Naive B cell (primary cell): ENCODE measurements around the gene CCL22. TPM values are rescaled to one million over a fixed set of nuclear protein-coding genes. Genes with fewer than 3 reads are reported as not detected.

ENCODE experiments used
- ATAC-seq, 2 donors: fragments of 150-1000 bp; cut with Tn5 transposase; 2 replicates each; pipeline ENCODE4 v1.10.0; 2021; ENCODE audit warnings: low read depth in 2 of 2, mild to moderate bottlenecking in 2 of 2, moderate library complexity in 2 of 2
- DNase-seq: peaks from one replicate; pipeline ENCODE4 v3.0.0; 2022
- H3K27ac Mint-ChIP-seq, 6 donors: one replicate each; pipeline ENCODE4 v1.8.0; 2020 to 2022; ENCODE audit warnings: mild to moderate bottlenecking in 6 of 6, mixed read lengths in 6 of 6, moderate library complexity in 5 of 6, inconsistent platforms in 2 of 6
- H3K27me3 Mint-ChIP-seq, 3 donors: one replicate each; pipeline ENCODE4 v1.8.0; 2021 to 2022; ENCODE audit warnings: mixed read lengths in 3 of 3, mild to moderate bottlenecking in 1 of 3
- H3K36me3 Mint-ChIP-seq, 2 donors: one replicate each; pipeline ENCODE4 v1.8.0; 2020 to 2022; ENCODE audit warnings: mixed read lengths in 2 of 2, inconsistent platforms in 1 of 2, mild to moderate bottlenecking in 1 of 2
- H3K4me1 Mint-ChIP-seq, 3 donors: one replicate each; pipeline ENCODE4 v1.8.0; 2020 to 2022; ENCODE audit warnings: mixed read lengths in 3 of 3, inconsistent platforms in 1 of 3, mild to moderate bottlenecking in 1 of 3, moderate library complexity in 1 of 3
- H3K4me3 Mint-ChIP-seq, 8 donors: one replicate each; pipeline ENCODE4 v1.8.0; 2020 to 2022; ENCODE audit warnings: mild to moderate bottlenecking in 8 of 8, mixed read lengths in 8 of 8, moderate library complexity in 8 of 8, inconsistent platforms in 2 of 8
- H3K9me3 Mint-ChIP-seq, 7 donors: one replicate each; pipeline ENCODE4 v1.8.0; 2020 to 2022; ENCODE audit warnings: mixed read lengths in 7 of 7, mild to moderate bottlenecking in 5 of 7, inconsistent platforms in 2 of 7, moderate library complexity in 1 of 7
- polyA plus RNA-seq, 6 donors: library from polyadenylated mRNA; unstranded; fragments of 300-500 nt; fragmentation: Illumina TruSeq; gene quantifications; one replicate each; pipeline ENCODE4 v1.2.3, GENCODE V29; 2021; ENCODE audit warnings: low read depth in 6 of 6

Gene CCL22
- polyA plus RNA-seq, 6 donors from 2014 or later, result not detected

DNA sequence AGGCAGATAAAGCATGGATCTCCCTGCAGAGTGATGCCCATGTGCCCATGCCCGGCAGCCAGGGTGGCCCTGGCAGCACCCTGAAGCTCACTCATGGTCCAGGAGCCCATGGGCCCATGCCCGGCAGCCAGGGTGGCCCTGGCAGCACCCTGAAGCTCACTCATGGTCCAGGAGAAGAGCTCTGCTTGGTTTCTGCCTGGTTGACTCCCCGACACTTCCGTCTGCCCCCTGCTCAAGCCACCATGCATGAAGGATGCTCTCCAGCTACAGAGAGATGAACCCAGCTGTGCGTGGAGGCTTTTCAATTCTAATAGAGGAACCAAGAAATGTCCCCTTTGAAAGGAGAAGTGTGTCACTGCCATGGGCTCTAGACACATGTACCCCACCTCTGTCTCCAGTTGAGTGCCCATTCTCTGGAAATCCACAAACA lies 54.7 kb downstream of the CCL22 start:
- H3K36me3 Mint-ChIP-seq, result no peaks in the 10 kb centered on the region
- H3K27me3 Mint-ChIP-seq, result peaks cover 7 to 19% (median 8%) of the 10 kb centered on the region in 3 donors
- peaks cover 0 to 1% (median 0%) of the 10 kb centered on the region in 7 donors for H3K9me3 Mint-ChIP-seq
- H3K4me3 Mint-ChIP-seq, result peak overlapping the region in 6 of 8 donors; percentile 24 to 88 (median 56)
- peaks cover 50 to 68% (median 56%) of the 10 kb centered on the region in 3 donors for H3K4me1 Mint-ChIP-seq
- H3K27ac Mint-ChIP-seq, result peak overlapping the region; percentile 56 to 93 (median 68)
- DNase-seq (peak; percentile 86), ATAC-seq (peak; percentile 97 to 98)

- Mint-ChIP-seq H3K27me3 (peaks cover 7 to 18% (median 7%) of the 10 kb centered on the region in 3 donors), H3K9me3 (peaks cover 0 to 1% (median 0%) of the 10 kb centered on the region in 7 donors), H3K36me3 (no peaks in the 10 kb centered on the region), H3K27ac (peak overlapping the region; percentile 56 to 93 (median 68)), H3K4me1 (peaks cover 53 to 72% (median 60%) of the 10 kb centered on the region in 3 donors), H3K4me3 (peak overlapping the region in 6 of 8 donors; percentile 24 to 88 (median 56))
- ATAC-seq (peak; percentile 13 to 20), DNase-seq (no peak)
Measured at GRCh38 chr16:57413733-57414132, 55.1 kb downstream of the CCL22 start.

Other genes with a start within 250 kb of the CCL22 start
- 100 to 1,000 TPM in 1 of 6 donors, 10 to 100 TPM in 5; 85.1 to 109 (median 93.6) TPM for gene PSME3IP1, start 172.7 kb upstream of the CCL22 start, polyA plus RNA-seq
- 10 to 100 TPM; 26.7 to 42.7 (median 33.5) TPM for gene RSPRY1, start 172.5 kb upstream of the CCL22 start, polyA plus RNA-seq
- gene ARL2BP, start 113.5 kb upstream of the CCL22 start, polyA plus RNA-seq, result 100 to 1,000 TPM; 108 to 236 (median 132) TPM
- under 1 TPM; 0.14 to 0.68 (median 0.52) TPM for gene PLLP, start 74.1 kb upstream of the CCL22 start, polyA plus RNA-seq
- not detected for gene CX3CL1, start 13.7 kb downstream of the CCL22 start, polyA plus RNA-seq
- not detected for gene CCL17, start 46.0 kb downstream of the CCL22 start, polyA plus RNA-seq
- gene CIAPIN1, start 88.6 kb downstream of the CCL22 start, polyA plus RNA-seq, result 10 to 100 TPM; 33.4 to 67.2 (median 40.9) TPM
- gene COQ9, start 88.7 kb downstream of the CCL22 start, polyA plus RNA-seq, result 10 to 100 TPM; 17.6 to 42.2 (median 23.3) TPM
- 10 to 100 TPM; 33.6 to 59.9 (median 39.7) TPM for gene POLR2C, start 103.9 kb downstream of the CCL22 start, polyA plus RNA-seq
- gene DOK4, start 127.7 kb downstream of the CCL22 start, polyA plus RNA-seq, result 1 to 10 TPM in 4 of 6 donors, under 1 TPM in 1, not detected in 1; 0.22 to 2.1 (median 1.4) TPM
- 10 to 100 TPM in 2 of 6 donors, 1 to 10 TPM in 4; 3.8 to 13.8 (median 9.3) TPM for gene CCDC102A, start 177.8 kb downstream of the CCL22 start, polyA plus RNA-seq
- 10 to 100 TPM; 15.2 to 36.4 (median 18.9) TPM for gene ADGRG5, start 183.9 kb downstream of the CCL22 start, polyA plus RNA-seq